HTERT RPE-1 (cell line): ENCODE measurements around the gene INHBB.

Source experiments
- in situ Hi-C: fragments of 300-500 bp; cut with MboI; formaldehyde crosslinking; loops from 4 replicates; pipeline ENCODE4 v1.14.3; 2020; ENCODE audit warnings: low sequenced_read_pairs

INHBB gene

GRCh38 chr2:120395221-120396012, 49.5 kb downstream of the INHBB start:
- in situ Hi-C loops: no loop called here

- in situ Hi-C loops: no loop called here
Measured at GRCh38 chr2:120396013-120396860, 50.3 kb downstream of the INHBB start.

- in situ Hi-C loops: no loop called here
Measured at GRCh38 chr2:120396861-120397811, 51.2 kb downstream of the INHBB start.

GRCh38 chr2:120398051-120398995, 52.4 kb downstream of the INHBB start:
- in situ Hi-C loops: no loop called here

- in situ Hi-C loops: no loop called here
Measured at GRCh38 chr2:120398996-120399888, 53.3 kb downstream of the INHBB start.

GRCh38 chr2:120399889-120400240, 53.9 kb downstream of the INHBB start:
- in situ Hi-C loops: no loop called here

- in situ Hi-C loops: no loop called here
Measured at GRCh38 chr2:120400551-120400950, 54.6 kb downstream of the INHBB start.
